Endothelial cell of umbilical vein (primary cell): ENCODE measurements around the gene PPM1E. TPM values are rescaled to one million over a fixed set of nuclear protein-coding genes. Genes with fewer than 3 reads are reported as not detected.

Experiments used
- BruUV-seq: library from RNA; stranded (reverse); fragments of 400-500 nt; replicated peaks from 2 replicates; lab custom pipeline; 2021; lab: Mats Ljungman, UMichigan
- CTCF ChIA-PET: fragments of 300-600, 350-600 bp; sonication (Branson Sonifier 250); formaldehyde crosslinking; loops from one replicate; lab custom pipeline; 2021; ENCODE audit warnings: antibody characterized with exemption, inconsistent platforms; lab: Charles Lee
- POLR2A ChIA-PET: fragments of 300-600, 350-600 bp; sonication (Branson Sonifier 250); formaldehyde crosslinking; loops from one replicate; lab custom pipeline; 2021; ENCODE audit warnings: antibody characterized with exemption, inconsistent platforms; lab: Charles Lee
- DNase-seq: peaks from one replicate; pipeline ENCODE4 v3.0.0-alpha.2; 2011; ENCODE audit warnings: low read depth, low spot score
- FAIRE-seq: peaks from 2 replicates; lab custom pipeline; 2011; peaks lifted over from hg19 to GRCh38; lab: Jason Lieb, UNC
- H2AFZ ChIP-seq: 2 replicates; pipeline ENCODE4 v1.6.0; 2012; ENCODE audit warnings: low read depth, low read length, control low read depth, inconsistent platforms
- H3K27ac ChIP-seq: 2 replicates; pipeline ENCODE4 v1.5.1; 2011; ENCODE audit warnings: low read depth, mild to moderate bottlenecking, control low read depth, low read length, moderate library complexity; ENCODE audit not compliant: insufficient read depth
- H3K27me3 ChIP-seq, 2 experiments: 2 replicates each; pipeline versions ENCODE4 v1.6.0 to v1.6.1; 2011; ENCODE audit warnings: low read length in 2 of 2, mixed read lengths in 1 of 2; ENCODE audit not compliant: control insufficient read depth in 2 of 2, insufficient read depth in 2 of 2
- H3K36me3 ChIP-seq, 2 experiments: 2 replicates in 1 of 2; 3 replicates in 1 of 2; pipeline ENCODE4 v1.5.1; 2011; ENCODE audit warnings: low read length in 2 of 2, mild to moderate bottlenecking in 1 of 2, moderate library complexity in 1 of 2; ENCODE audit not compliant: control insufficient read depth in 2 of 2, insufficient read depth in 2 of 2; ENCODE audit errors: extremely low read depth in 1 of 2
- H3K4me1 ChIP-seq: 3 replicates; pipeline ENCODE4 v1.5.1; 2011; ENCODE audit warnings: mild to moderate bottlenecking, low read length; ENCODE audit not compliant: control insufficient read depth, insufficient read depth; ENCODE audit errors: extremely low read depth
- H3K4me2 ChIP-seq: 2 replicates; pipeline ENCODE4 v1.6.1; 2011; ENCODE audit warnings: low read length, control low read depth, mixed read lengths; ENCODE audit not compliant: insufficient read depth
- H3K4me3 ChIP-seq, 3 experiments: fragments of 200-600 bp in 1 of 3; sonication (generic), shearing (Covaris generic) in 1 of 3; replicated peaks in 1 of 3; 2 replicates each; pipeline ENCODE4 v1.5.1; 2011 to 2016; ENCODE audit warnings: control low read depth in 3 of 3, low read length in 3 of 3, mild to moderate bottlenecking in 2 of 3, inconsistent platforms in 1 of 3, low read depth in 1 of 3, moderate library complexity in 1 of 3; ENCODE audit not compliant: insufficient read depth in 1 of 3
- H3K79me2 ChIP-seq: 2 replicates; pipeline ENCODE4 v1.6.0; 2012; ENCODE audit warnings: low read length, inconsistent platforms; ENCODE audit not compliant: control insufficient read depth, insufficient read depth
- H3K9ac ChIP-seq: replicated peaks from 2 replicates; pipeline ENCODE3; 2011; ENCODE audit warnings: low read length, control low read depth; ENCODE audit not compliant: insufficient read depth; ENCODE audit errors: extremely low read depth
- H3K9me1 ChIP-seq: replicated peaks from 3 replicates; pipeline ENCODE4 v1.6.0; 2011; ENCODE audit warnings: mild to moderate bottlenecking, low read length; ENCODE audit not compliant: control insufficient read depth, insufficient read depth; ENCODE audit errors: extremely low read depth
- H3K9me3 ChIP-seq: replicated peaks from 2 replicates; pipeline ENCODE4 v1.5.1; 2012; ENCODE audit warnings: low read length, inconsistent platforms; ENCODE audit not compliant: control insufficient read depth, insufficient read depth
- H4K20me1 ChIP-seq: replicated peaks from 2 replicates; pipeline ENCODE3; 2011; ENCODE audit warnings: mild to moderate bottlenecking, low read length; ENCODE audit not compliant: control insufficient read depth, insufficient read depth; ENCODE audit errors: extremely low read depth
- CTCF ChIP-seq, 2 donors: IDR thresholded peaks; 1 replicate in 1 of 2; 2 replicates in 1 of 2; pipeline ENCODE4 v1.5.1; 2011; ENCODE audit warnings: low read length in 2 of 2, mild to moderate bottlenecking in 2 of 2, moderate library complexity in 2 of 2, control low read depth in 1 of 2, inconsistent platforms in 1 of 2, low read depth in 1 of 2; ENCODE audit not compliant: insufficient read depth in 1 of 2; ENCODE audit errors: extremely low read depth in 1 of 2
- EZH2 ChIP-seq: IDR thresholded peaks from 2 replicates; pipeline ENCODE4 v1.6.1; 2012; ENCODE audit warnings: borderline replicate concordance, low read depth, mild to moderate bottlenecking, moderate library complexity, low read length, inconsistent platforms; ENCODE audit not compliant: severe bottlenecking
- FOS ChIP-seq: IDR thresholded peaks from 2 replicates; pipeline ENCODE4 v1.6.1; 2011; ENCODE audit warnings: mild to moderate bottlenecking, low read length, moderate library complexity, borderline replicate concordance; ENCODE audit not compliant: insufficient read depth
- GATA2 ChIP-seq: IDR thresholded peaks from 2 replicates; pipeline ENCODE4 v1.7.0; 2011; ENCODE audit warnings: low read depth, mild to moderate bottlenecking, moderate library complexity, mixed read lengths, low read length; ENCODE audit not compliant: insufficient read length, insufficient read depth
- JUN ChIP-seq: IDR thresholded peaks from 2 replicates; pipeline ENCODE4 v1.6.1; 2011; ENCODE audit warnings: borderline replicate concordance, low read depth; ENCODE audit not compliant: insufficient read length, insufficient read depth
- MAX ChIP-seq: IDR thresholded peaks from 2 replicates; pipeline ENCODE4 v1.6.1; 2011; ENCODE audit not compliant: insufficient read depth, insufficient read length
- MYC ChIP-seq: IDR thresholded peaks from one replicate; pipeline ENCODE4 v1.6.1; 2011; ENCODE audit warnings: mild to moderate bottlenecking, low read depth, low read length
- POLR2A ChIP-seq: IDR thresholded peaks from 2 replicates; pipeline ENCODE4 v1.6.1; 2012; ENCODE audit warnings: low read depth, mild to moderate bottlenecking, control low read depth, low read length
- POLR2AphosphoS5 ChIP-seq: IDR thresholded peaks from 2 replicates; pipeline ENCODE4 v1.6.1; 2012; ENCODE audit warnings: low read depth, mild to moderate bottlenecking, control low read depth, low read length, moderate library complexity; ENCODE audit not compliant: insufficient read depth
- dilution Hi-C: fragments of 300-500 bp; cut with MboI; formaldehyde crosslinking; loops from one replicate; pipeline ENCODE4 v1.15.0; 2019; ENCODE audit warnings: low sequenced_read_pairs; ENCODE audit not compliant: extremely low pct_ligation_motif_present
- intact Hi-C: fragments of 100-400 bp; cut with micrococcal nuclease; formaldehyde crosslinking; loops from one replicate; pipeline ENCODE4 v1.10.0; 2022
- polyA plus RNA-seq, 4 experiments: library from polyadenylated mRNA; depleted of rRNA in 3 of 4; stranded (reverse) in 3 of 4; unstranded in 1 of 4; fragments of >200 nt; gene quantifications; 2 replicates each; pipeline versions ENCODE4 v1.2.1 to v1.2.3, GENCODE V29; 2011 to 2012; ENCODE audit warnings: missing spikeins in 1 of 4
- total RNA-seq: library from RNA; stranded (reverse); gene quantifications from 2 replicates; pipeline ENCODE4 v1.2.3, GENCODE V29; 2021

The PPM1E gene
- total and polyA plus RNA-seq, 2 donors (not counting 3 experiments of a cell fraction or from before 2014, with no cell fraction given), result 0.01 TPM; not detected in 1

GRCh38 chr17:58741121-58741625 lies 14.5 kb upstream of the PPM1E start:
- no peaks in the 10 kb centered on the region for H3K4me1 ChIP-seq
- no TSS peak for BruUV-seq
- no peaks in the 10 kb centered on the region for H3K79me2 ChIP-seq
- POLR2A ChIA-PET, result no interaction called here
- H3K9ac ChIP-seq, result no peak overlapping the region
- DNase-seq (no peak), FAIRE-seq (no peak)
- H3K36me3 ChIP-seq, result no peaks in the 10 kb centered on the region
- H3K9me3 ChIP-seq, result no peaks in the 10 kb centered on the region
- H3K27me3 ChIP-seq, result no peaks in the 10 kb centered on the region
- TF ChIP-seq JUN (no peak), MAX (no peak), POLR2AphosphoS5 (no peak), MYC (no peak), FOS (no peak), POLR2A (no peak), EZH2 (no peak), GATA2 (no peak), CTCF (IDR thresholded peaks at IDR 0.05; ENCODE audit: extremely low read depth in 1 of 2, insufficient read depth in 1 of 2, low read depth in 1 of 2, low read length in 2 of 2) (no peak)
- H4K20me1 ChIP-seq, result no peaks in the 10 kb centered on the region
- H3K9me1 ChIP-seq, result no peaks in the 10 kb centered on the region
- dilution Hi-C loops (no loop called here), intact Hi-C loops (no loop called here)
- no peak overlapping the region for H3K27ac ChIP-seq
- no peak overlapping the region for H3K4me2 ChIP-seq
- H2AFZ ChIP-seq, result no peak overlapping the region
- H3K4me3 ChIP-seq, result no peak overlapping the region
- CTCF ChIA-PET, result no interaction called here
